Stromal cell of bone marrow (primary cell): Measurements from ENCODE around the gene MUC5B.

Source experiments
- DNase-seq: peaks from one replicate; pipeline ENCODE4 v3.0.0-alpha.2; 2012; ENCODE audit warnings: low read depth

Gene MUC5B

DNA sequence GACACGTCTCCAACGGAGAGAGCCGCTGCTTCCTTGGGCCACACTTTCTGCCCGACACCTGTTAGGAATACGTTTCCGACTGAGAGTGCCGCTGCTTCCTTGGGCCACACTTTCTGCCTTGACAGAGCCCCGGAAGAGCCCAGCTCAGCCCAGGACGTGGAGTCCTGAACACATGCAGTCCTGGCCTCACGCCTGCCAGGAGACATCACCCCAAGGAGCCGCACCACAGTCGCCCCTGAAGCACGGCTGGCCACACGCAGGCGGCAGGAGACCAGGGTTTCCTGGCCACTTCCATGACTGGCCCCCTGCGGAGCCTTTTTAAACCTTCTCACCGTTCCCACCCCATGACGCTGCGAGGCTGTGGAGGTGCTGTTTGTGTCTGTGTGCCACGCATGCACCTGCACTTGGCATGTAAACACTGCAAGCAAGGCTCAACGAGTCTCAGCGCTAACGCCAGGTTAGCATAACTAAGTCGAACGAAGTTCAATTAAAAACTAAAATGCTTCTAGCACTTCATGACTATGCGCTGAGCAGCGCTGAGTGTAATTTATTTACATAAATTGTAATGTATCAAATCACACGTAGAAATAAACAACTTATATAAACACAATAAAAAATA lies 77.8 kb downstream of the MUC5B start:
- no peak for DNase-seq

DNA sequence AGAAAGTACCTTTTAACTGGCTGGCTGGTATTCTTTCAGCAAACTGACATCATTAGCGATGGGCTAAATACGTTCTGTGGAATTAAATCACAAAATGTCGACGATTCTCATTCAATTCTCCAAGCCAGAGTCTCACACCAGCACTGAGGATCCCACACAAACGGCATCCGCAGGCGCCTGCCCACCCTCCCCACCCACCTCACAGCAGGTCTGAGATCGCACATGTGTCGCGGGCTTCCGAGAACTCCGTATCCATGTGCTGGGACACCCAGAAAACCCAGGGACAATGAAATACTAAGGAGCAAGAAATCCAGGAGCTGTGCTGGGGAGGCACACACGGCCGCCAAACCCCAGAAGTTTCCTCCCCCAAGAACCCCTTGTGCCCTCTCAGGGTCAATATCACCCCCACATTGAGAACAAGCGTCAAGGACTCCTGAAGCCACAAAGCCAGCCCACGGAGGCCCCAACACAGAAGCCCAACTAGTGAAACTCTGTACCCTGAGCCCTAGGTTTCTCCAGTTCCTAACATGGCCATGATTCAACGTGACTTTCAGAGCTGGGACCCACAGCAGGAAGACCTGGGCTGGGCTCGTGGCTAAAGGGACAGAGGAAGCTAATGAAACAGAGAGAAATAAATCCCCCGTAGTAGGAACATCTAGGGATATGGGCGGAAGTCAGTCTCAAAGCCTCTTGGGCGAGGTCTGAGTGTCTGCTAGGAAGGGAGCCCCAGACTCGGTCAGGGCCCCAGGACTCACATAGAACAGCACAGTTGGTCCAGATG lies 78.5 kb downstream of the MUC5B start:
- no peak for DNase-seq

DNA sequence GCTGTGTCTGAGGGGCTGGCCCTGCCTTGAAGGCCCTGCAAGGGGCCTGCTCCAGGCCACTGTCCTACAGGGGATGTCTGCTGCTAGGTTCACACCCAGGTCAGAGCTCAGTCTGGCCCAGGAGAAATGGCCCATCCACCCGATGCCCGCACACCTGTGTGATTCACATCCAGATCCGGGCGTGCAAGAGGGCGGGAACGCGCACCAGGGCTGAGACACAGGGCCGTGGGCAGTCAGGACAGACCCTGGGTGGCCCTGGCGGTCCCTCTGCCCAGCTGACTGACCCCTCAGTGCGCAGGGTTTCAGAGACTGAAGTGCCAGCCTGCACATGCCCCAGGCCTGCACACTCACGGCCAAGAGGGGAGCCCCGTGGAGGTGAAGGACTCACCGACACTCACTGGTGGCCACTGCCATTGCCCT lies 79.2 kb downstream of the MUC5B start:
- no peak for DNase-seq

DNA sequence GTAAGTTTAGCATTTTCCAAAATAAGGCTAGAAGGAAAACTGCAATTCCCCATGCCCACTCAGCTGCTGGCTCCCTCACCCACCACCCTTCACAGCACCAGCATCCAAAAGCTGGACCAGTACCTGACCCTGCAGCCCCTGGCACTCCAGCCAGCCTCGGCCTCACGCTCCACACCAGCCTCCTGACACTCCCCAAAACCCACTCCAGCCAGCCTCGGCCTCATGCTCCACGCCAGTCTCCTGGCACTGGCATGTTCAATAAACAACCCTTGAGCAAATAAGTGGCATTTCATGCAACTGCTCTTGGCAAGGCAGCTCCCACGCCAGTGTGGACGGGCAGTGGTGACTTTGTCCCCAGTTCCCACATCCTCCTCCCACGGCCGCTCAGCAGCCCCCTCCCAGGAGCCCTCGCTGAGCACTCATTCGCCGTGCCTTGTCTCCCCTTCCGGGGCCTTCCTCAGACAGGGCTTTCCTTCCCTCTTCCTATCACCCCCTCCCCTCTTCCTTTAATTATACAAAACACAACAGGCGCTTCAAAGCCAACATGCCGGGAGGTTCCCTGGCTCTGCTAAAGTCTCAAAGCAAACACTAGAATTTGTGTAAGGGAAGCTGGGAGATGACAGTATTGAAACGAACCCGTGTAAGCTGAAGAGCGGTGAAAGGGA lies 79.7 kb downstream of the MUC5B start:
- no peak for DNase-seq

DNA sequence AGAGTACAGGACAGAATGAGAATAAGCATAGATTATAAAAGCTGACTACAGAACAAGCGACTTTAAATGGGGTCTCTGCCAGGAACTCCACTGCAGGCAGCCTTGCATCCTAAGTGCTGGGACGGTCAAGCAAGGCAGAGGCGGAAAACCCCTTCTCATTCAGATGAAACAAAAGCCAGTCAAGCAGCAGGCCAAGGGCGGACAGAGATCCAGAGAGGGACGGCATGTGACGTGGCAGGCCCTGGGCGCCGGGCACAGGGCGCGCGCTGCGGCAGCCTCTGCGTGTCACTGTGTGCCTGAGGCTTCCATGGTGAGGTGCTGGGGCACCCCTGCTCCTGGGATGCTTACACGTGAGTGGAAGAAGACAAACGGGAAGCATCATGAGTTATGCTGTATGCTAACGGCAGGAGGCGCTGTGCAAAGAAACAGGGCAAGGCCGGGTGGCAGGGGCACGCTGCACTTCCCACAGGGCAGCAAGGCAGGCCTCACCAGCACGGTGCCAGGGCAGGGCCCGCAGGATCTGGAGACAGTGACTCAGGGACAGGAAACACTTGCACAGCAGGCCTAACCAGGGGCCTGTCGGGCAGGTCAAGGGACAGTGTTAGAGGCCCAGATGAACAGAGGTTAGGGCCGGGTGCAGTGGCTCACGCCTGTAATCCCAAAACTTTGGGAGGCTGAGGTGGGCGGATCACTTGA lies 80.4 kb downstream of the MUC5B start:
- DNase-seq = no peak

DNA sequence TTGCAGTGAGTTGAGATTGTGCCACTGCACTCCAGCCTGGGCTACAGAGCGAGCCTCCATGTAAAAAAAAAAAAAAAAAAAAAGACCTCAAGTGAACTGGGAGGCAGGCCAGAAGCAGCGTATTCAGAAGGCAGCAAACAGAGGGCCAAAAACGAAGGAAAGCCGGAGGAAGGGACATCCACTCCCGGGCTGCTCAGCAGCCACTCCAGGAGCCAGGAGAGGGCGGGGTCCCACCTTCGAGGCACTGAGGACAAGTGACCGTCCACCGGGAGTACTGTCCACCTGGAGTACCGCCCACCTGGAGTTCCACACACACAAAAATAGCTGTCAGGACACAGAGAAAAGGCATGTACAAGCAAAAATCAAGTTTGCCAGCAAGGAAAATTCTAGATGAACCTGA lies 81.1 kb downstream of the MUC5B start:
- no peak for DNase-seq

DNA sequence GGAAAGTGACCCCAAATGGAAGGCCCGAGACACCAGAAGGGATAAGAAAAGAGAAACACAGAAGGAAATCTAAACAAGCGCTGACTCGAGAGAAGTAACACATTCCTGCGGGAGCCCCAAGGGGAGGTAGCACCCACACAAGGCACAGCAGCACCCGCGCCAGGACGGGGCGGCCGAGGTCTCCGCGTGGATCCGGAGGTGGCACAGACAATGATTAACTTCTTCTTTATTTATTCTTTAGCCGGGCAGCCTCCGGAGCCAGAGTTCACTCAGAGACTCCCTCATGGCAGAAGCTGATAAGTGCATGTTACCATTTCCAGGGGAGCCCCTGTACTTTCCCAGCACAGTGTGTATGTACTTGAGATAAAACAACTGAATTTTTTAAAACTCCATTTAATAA lies 81.5 kb downstream of the MUC5B start:
- no peak for DNase-seq

DNA sequence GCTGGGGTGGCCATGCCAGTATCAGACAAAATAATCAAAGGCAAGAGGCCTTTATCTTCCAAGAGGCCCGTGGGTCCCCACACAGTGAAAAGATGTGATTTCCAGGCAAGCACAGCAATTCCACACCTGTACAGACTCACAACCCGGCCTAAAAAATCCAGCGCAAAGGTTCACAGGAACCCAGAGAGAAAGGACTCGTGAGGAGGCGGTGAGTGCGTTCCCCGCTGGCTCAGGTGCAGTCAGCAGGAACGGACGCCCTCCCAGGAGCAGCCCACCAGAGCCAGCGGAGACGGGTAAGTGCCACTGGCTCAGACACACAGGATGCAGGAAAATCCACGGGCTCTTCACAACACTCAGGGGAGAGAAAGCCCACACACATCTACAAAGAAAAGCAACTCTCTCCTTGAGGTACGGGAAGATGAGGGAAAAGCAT lies 82.2 kb downstream of the MUC5B start:
- DNase-seq = no peak

DNA sequence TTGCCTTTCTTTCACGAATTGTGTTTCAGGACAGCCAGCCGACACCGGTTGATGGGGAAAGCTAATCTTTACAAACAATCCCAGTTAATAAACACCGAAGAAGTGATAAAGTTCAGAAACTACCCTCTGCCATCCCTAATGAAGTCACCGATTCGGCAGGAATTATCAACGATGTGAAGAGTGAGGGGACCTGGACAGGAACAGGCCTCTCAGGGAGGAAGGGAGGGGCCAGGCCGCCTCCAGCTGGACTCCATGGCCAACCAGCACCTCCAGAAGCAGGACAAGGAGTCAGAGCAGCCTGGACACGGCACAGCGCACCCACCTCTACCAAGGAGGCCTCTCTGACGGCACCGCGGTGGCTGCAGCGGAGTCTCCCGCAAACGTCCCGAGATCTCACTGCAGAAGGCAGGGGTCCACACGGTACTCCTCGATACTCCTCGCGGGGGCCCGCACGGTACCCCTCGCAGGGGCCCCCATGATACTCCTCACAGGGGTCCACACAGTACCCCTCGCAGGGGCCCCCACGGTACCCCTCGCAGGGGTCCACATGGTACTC lies 82.7 kb downstream of the MUC5B start:
- DNase-seq = no peak

DNA sequence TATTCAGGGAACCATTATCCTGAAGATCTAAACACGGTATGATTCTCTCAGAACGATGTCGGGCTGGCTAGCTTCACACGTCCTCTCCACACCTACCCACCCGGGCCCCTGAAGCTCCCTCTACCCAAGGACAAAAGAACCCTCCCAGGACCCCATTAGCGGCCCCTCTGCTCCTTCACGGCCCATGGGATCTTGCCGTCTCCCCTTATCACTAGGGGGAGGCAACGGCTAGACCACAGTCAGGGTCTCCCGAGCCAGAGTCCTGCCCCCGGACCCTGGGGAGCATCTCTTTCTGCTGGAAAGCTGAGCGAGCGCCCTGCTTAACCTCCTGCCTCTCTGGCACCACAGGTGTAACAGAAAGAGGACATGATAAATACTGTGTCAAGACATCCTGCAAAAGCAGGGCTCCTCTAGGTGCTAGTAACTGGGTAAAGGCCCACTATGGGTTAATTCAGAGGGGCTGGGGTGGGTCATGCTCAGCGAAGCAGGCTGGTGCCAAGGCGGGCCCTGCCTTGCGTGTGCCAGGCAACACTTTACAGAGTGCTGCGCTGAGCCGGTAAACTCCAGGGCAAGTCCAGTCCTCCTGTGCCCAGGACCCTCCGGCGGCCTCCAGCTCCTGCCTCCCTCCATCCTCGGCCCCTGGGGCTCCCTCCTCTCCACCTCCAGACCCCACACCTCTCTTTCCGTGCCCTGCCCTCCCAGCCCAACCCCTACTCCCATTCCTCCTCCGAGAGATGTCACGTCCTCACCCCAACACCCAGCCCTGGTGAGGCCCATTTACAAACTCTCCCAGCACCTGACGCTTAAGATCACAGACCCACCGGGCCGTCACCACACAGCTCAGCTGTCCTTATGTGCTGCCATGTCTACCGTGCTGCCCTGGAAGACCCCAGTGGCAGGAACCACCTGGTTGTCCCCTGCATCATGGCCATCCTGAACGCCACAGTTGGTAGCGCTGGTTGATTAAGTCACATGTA lies 83.6 kb downstream of the MUC5B start:
- DNase-seq = no peak

DNA sequence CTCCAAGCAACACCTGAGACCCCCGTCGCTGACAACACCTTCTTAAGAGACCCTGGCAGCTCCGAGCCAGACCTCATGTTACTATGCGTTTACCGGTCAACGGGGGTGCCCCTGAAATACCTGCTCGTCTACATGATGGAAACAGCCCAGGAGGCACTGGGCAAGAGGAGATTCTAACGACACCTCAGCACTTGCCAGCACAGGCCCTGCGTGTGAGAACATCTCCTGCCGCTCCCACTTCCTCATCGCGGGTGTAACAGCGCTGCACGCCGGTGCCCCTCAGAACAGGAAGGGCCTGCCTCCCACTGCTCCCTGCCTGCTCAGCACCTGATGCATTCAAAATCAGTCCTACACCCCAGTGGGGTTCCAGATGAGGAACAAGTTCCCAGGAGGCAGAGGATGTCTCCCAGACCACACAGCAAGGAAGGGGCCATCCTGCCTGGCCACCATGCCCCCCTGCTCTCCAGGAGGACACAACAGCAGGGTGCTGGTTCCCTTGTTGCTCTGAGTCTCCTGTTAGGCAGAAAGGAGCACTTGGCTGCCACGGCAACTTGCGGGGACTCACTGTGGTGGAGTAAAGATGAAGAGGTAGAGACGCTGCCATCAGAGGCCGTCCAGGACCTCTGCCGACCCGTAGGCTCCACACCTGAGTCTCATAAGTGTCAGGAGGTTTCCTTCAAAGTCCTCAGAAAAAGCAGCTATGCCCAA lies 84.5 kb downstream of the MUC5B start:
- DNase-seq = no peak

DNA sequence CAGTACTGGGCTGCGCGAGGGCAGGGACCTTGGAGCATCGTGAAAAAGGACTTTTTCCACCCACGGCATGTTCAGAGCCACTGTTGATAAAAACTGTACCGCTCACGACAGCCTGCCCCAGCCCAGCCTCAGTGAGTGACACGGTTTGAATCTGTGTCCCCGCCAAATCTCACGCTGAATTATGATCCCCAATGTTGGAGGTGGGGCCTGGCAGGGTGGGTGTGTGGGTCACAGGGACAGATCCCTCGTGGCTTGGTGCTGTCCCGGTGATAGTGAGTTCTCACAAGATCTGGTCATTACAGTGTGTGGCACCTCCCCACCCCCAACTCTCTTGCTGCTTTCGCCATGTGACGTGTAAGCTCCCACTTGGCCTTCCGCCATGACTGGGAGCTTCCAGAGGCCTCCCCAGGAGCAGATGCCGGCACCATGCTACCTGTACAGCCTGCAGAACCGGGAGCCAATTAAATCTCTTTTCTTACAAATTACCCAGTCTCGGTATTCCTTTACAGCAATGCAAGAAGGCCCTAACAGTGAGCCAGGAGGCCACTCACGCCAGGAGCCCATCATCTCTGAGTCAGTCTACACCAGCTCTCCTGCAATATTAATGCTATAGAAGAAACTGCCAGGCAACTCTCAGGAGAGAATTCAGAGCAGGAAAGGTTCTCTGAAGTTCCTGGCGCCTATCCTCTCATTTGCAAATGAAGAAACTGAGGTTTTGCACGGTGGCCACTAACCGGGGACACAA lies 85.3 kb downstream of the MUC5B start:
- peak; percentile 21 for DNase-seq

DNA sequence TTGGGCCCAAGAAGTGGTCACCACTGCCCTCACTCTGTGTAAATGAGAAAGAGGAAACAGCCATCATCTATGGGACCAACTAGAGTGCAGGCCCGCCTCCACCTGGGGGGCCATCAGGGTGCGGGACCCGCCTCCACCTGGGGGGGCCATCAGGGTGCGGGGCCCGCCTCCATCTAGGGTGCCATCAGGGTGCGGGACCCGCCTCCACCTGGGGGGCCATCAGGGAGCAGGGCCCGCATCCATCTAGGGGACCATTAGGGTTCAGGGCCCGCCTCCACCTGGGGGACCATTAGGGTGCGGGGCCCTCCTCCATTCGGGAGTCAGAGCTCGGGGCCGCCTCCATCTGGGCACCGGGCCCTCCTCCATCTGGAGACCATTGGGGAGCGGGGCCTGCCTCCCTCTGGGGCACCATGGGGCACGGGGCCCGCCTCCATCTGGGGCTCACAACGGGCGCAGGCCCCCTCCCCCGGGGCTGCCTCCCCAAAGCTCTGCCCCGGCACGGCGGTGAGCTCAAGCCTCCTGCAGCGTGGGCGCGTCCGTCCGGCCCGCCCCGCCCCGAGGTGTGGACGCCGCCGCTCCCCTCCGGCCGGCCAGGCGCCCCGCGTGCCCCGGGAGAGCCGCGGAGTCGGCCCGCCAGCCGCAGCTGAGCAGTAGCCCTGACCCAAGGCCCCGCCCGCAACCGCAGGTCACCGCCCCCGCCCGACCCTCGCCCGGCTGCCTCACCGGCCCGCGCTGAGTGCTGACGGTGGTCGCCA lies 86.1 kb downstream of the MUC5B start:
- peak; percentile 5 for DNase-seq

DNA sequence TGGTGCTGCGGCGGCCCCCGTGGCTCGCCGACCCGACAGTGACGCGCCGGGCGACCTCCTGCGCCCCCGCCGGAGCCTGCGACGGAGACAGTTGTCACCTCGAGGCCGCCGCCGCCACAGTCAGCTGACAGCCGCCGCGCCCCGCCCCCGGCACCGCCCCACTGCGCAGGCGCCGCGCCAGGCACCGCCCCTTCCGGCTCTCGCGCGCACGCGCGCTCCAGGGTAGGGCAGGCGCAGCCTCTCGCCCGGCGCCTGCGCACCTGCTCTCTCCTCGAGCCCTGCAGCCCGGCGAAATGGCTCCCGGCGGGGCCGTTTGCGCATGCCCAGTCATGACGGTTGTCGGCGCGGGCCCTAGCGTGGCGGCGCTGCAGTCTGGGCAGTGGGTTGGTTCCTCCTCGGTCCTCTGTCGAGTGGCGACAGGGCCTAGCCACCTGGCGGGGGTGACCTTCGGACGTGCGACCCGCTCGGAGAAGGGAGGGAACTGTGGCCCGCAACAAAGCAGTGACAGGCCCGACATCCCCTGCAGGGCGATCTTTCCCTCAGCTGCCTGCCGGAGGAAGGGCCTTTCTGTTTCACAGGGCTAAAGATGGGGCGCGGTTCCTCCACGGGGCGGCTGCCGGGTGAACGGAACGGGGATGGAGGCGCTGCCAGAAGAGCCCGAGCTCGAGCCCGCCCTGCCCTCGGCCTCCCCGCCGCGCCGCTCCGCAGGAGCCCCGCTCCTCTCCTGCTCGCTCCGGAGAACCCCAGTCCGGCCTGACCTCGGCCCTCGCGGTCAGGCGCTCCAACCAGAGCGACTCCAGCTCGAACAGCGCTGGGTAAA lies 86.8 kb downstream of the MUC5B start, which contains the start of gene TOLLIP:
TSS of gene TOLLIP (minus strand) at position 135 of the 820 bp plus-strand sequence. CDS start at position 1, 134 bp downstream.
- DNase-seq = peak; percentile 78

DNA sequence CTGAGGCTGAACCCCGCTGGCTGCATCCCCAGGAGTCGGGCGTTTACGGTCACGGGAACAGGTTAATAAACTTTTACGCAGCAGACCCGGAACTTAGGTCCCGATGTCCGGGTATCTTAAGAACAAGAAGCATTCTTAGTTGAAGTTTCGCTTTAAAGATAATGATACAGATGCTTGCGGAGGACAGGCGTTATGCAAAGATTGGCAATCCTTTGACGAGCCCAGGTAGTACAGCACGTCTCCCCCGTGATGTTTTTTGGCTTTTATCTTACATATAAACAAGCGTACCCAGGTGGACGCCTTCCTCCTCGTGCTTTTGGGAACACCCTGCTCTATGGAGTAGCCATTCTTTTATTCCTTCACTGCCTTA lies 87.4 kb downstream of the MUC5B start:
- no peak for DNase-seq

DNA sequence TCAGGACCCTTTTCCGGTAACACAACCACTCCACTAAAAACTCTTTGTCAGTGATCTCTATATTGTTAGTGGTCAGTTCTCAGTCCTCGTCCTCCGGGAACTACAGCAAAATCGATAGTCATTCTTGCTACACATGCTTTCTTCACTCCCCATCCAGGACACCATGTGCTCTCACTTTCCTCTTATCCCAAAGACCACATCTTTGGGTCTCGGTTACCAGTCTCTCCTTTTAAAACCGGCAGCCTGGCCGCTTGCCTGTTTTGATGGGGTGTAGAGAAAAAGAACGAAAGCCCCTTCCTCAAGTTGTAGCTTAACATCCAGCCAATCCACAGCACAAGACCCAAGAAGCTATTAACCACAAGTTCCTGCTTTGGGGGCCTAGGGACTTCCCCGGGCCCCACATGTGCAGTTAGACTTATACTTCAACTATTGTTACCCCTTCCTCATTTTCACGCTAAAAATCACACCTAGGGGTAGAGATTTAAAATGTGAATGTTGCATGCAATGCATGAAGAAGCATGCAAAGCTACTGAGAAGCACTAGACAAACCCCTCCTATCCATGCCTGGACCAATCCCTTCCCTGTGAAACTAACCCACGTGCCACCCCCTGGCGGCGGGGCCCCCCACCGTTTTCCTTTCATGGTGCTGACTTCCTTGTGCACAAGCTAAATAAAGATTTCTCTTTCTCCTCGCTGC lies 88.1 kb downstream of the MUC5B start:
- DNase-seq = no peak
